Measurements from ENCODE around the gene VBP1. TPM values are rescaled to one million over a fixed set of nuclear protein-coding genes. Genes with fewer than 3 reads are reported as not detected.
A peak's percentile ranks its signal among the peaks of the same experiment; 100 is the strongest.

VBP1 gene
- total RNA-seq (2014; rRNA removed) (80.6 and 86.2 TPM in 2 replicates), Bru-seq, nascent RNA (percentile 70 among the genes with signal in this experiment), BruChase-seq, experiment 1, labeled RNA remaining after a 6-hour chase (percentile 80 among the genes with signal in this experiment), BruChase-seq, experiment 2, labeled RNA remaining after a 2-hour chase (percentile 72 among the genes with signal in this experiment)
- long read RNA-seq, transcript VBP1-201 (6 exons, 1,686 nt): major isoform, 80 of 91 reads
- long read RNA-seq, partial matches to known transcripts: 3 of 91 reads
- long read RNA-seq, other reads (novel, unspliced or antisense): 8 of 91 reads

GRCh38 chrX:155216179-155216939 is at the start of gene VBP1:
TSS of gene VBP1 (plus strand) at chrX:155216460. CDS start at chrX:155216483, 23 bp downstream.
- Histone ChIP-seq H2AFZ (ENCODE audit: low read length) (peak within 1 kb of the TSS; percentile 99), H3K9me3 (ENCODE audit: low read length) (no peaks in the 10 kb centered on the region), H3K4me2 (ENCODE audit: low read length) (peak within 1 kb of the TSS; percentile 94), H3K27ac (ENCODE audit: low read length) (peak within 1 kb of the TSS; percentile 48), H3K4me1 (ENCODE audit: insufficient read depth, low read length) (peaks cover 21% of the 10 kb centered on the region), H3K27me3 (ENCODE audit: low read length) (no peaks in the 10 kb centered on the region), H3K9me2 (replicated peaks; ENCODE audit: low read length) (no peaks in the 10 kb centered on the region), H3K79me2 (ENCODE audit: low read length) (peaks cover 38% of the 10 kb centered on the region), H3K4me3 (ENCODE audit: low read length) (peak within 1 kb of the TSS; percentile 99), H3K36me3 (ENCODE audit: low read depth, low read length) (peaks cover 4% of the 10 kb centered on the region; the same call in 1 of the 2 replicates), H4K20me1 (ENCODE audit: low read length) (peaks cover 14% of the 10 kb centered on the region; the same call in 1 of the 2 replicates), H3F3A (ENCODE audit: low read length, unreplicated experiment) (no peaks in the 10 kb centered on the region), H3K9ac (ENCODE audit: low read length) (peak within 1 kb of the TSS; percentile 95)
- ChIA-PET CTCF (interaction anchor here (0.6 to 0.8 kb wide), 2 partner anchors 20 to 110 kb away, joined by 3 to 5 read pairs; no protein-coding TSS in a partner anchor), POLR2A (ENCODE audit: unreplicated experiment) (interaction anchor here (0.6 kb wide), 1 partner anchor 148 kb away, joined by 3 read pairs; no protein-coding TSS in a partner anchor)
- DNase-seq: peak; percentile 93
- TF ChIP-seq EZH2 (IDR thresholded peaks at IDR 0.05; ENCODE audit: low read length, unreplicated experiment) (no peak), CTCF (conservative IDR thresholded peaks at IDR 0.05; ENCODE audit: low read depth, low read length) (peak; percentile 59), EZH2phosphoT487 (IDR thresholded peaks at IDR 0.05; ENCODE audit: borderline replicate concordance, low read length) (no peak)
- peak; percentile 98 for ATAC-seq
- intact Hi-C loops (cut with micrococcal nuclease): no loop called here
- BruUV-seq (replicated peaks): no TSS peak

GRCh38 chrX:155169881-155170280 is 46.4 kb upstream of the VBP1 start:
- ATAC-seq: no peak
- H3K9ac ChIP-seq (ENCODE audit: low read length): no peak overlapping the region
- H3K9me3 ChIP-seq (ENCODE audit: low read length): no peaks in the 10 kb centered on the region
- H3K4me2 ChIP-seq (ENCODE audit: low read length): no peak overlapping the region
- H3F3A ChIP-seq (ENCODE audit: low read length, unreplicated experiment): no peaks in the 10 kb centered on the region
- no peak overlapping the region for H2AFZ ChIP-seq (ENCODE audit: low read length)
- intact Hi-C loops (cut with micrococcal nuclease): loop anchor here (10.0 kb wide), 1 partner anchor 185 kb away; no protein-coding TSS in a partner anchor
- POLR2A ChIA-PET (ENCODE audit: unreplicated experiment): no interaction called here
- H3K79me2 ChIP-seq (ENCODE audit: low read length): no peaks in the 10 kb centered on the region
- DNase-seq: no peak
- H3K27ac ChIP-seq (ENCODE audit: low read length): no peak overlapping the region
- BruUV-seq (replicated peaks): no TSS peak
- H3K27me3 ChIP-seq (ENCODE audit: low read length): 0 out of 2 replicates have a peak, but pooled peaks cover 4% of the 10 kb centered on the region
- H3K9me2 ChIP-seq (replicated peaks; ENCODE audit: low read length): no peaks in the 10 kb centered on the region
- TF ChIP-seq EZH2phosphoT487 (IDR thresholded peaks at IDR 0.05; ENCODE audit: borderline replicate concordance, low read length) (no peak), EZH2 (IDR thresholded peaks at IDR 0.05; ENCODE audit: low read length, unreplicated experiment) (no peak), CTCF (conservative IDR thresholded peaks at IDR 0.05; ENCODE audit: low read depth, low read length) (no peak)
- no peak overlapping the region for H3K4me3 ChIP-seq (ENCODE audit: low read length)
- H3K36me3 ChIP-seq (ENCODE audit: low read depth, low read length): no peaks in the 10 kb centered on the region
- H4K20me1 ChIP-seq (ENCODE audit: low read length): no peaks in the 10 kb centered on the region
- CTCF ChIA-PET: no interaction called here
- H3K4me1 ChIP-seq (ENCODE audit: insufficient read depth, low read length): no peaks in the 10 kb centered on the region

All from PC-3 (cell line).